Uterus (tissue), 2 donors: ENCODE data around the gene HOXD3.

Experiments used
- POLR2A ChIP-seq, 2 donors: fragments of 450-650 bp; IDR thresholded peaks; one replicate each; pipeline ENCODE4 v1.6.1; 2016; ENCODE audit warnings: antibody characterized with exemption in 2 of 2, mild to moderate bottlenecking in 1 of 2, moderate library complexity in 1 of 2
- TF ChIP-seq, protein P1 (sequence below), 4 experiments: fragments of 200-600 bp in 2 of 4; fragments of 450-650 bp in 2 of 4; sonication (generic) in 2 of 4; IDR thresholded peaks; one replicate each; pipeline ENCODE4 v1.5.1; 2016 to 2019; ENCODE audit warnings: antibody characterized with exemption in 4 of 4, mild to moderate bottlenecking in 2 of 4, moderate library complexity in 1 of 4

DNA sequence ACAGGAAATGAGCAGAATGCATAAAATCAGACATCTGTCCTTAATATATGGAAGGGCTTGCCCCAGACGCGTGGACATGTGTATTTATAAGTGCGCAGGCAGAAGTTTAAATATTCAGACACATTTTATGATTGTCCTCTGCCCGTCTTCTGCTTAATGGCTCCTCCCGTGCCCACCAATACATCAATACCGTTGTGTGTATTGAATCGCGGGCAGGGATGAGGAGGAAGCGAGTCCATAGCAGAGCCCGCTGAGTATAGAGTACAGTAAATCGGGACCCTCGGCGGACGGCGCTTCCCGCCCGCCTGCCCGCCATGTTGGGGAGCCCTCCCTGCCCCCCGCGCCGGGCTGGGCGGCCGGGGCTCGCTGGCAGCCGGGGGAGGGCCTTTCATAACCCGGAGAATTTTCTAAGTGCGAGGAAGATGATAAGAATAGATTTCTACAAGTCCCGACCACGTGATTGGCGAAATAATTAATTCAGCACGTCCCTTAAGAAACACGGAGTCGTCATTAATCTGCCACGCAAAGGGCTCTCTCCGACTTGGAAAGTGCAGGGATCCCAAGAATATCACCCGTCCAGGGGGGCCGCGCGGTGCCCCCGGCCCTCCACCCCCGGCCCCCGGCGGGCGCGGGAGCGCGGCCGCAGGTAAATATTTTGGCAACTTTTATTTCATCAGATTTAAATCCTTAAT, at the start of gene HOXD3:
- TF ChIP-seq, protein P1, sequence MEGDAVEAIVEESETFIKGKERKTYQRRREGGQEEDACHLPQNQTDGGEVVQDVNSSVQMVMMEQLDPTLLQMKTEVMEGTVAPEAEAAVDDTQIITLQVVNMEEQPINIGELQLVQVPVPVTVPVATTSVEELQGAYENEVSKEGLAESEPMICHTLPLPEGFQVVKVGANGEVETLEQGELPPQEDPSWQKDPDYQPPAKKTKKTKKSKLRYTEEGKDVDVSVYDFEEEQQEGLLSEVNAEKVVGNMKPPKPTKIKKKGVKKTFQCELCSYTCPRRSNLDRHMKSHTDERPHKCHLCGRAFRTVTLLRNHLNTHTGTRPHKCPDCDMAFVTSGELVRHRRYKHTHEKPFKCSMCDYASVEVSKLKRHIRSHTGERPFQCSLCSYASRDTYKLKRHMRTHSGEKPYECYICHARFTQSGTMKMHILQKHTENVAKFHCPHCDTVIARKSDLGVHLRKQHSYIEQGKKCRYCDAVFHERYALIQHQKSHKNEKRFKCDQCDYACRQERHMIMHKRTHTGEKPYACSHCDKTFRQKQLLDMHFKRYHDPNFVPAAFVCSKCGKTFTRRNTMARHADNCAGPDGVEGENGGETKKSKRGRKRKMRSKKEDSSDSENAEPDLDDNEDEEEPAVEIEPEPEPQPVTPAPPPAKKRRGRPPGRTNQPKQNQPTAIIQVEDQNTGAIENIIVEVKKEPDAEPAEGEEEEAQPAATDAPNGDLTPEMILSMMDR (IDR thresholded peaks at IDR 0.05), result no peak
- no peak for TF ChIP-seq POLR2A (IDR thresholded peaks at IDR 0.05)
